OCI-M2 (cell line): Measurements from ENCODE around the gene ARGLU1.

Experiments used
- DNase-seq: peaks from one replicate; lab custom pipeline; 2025; ENCODE audit not compliant: unreplicated experiment; lab: John Stamatoyannopoulos, UW

ARGLU1 gene

DNA sequence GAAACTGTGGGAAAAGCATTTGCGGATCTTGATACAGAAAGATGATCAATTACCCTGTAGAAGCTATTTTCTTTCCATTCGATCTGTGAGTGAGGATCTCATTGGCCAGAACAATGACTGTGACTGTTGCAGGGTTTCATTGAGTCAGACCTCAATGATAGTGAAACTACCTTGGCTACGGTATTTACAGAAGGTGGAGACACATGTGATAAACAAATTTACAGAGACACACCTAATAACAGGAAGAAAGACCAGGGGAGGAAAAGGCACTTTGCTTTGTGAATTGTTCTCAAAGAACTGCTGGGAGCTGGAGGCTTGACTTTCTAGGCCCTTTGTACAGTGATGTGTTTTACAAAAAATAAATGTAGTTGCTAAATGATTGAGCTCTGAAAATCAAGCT lies 19.9 kb upstream of the ARGLU1 start:
- DNase-seq: no peak

DNA sequence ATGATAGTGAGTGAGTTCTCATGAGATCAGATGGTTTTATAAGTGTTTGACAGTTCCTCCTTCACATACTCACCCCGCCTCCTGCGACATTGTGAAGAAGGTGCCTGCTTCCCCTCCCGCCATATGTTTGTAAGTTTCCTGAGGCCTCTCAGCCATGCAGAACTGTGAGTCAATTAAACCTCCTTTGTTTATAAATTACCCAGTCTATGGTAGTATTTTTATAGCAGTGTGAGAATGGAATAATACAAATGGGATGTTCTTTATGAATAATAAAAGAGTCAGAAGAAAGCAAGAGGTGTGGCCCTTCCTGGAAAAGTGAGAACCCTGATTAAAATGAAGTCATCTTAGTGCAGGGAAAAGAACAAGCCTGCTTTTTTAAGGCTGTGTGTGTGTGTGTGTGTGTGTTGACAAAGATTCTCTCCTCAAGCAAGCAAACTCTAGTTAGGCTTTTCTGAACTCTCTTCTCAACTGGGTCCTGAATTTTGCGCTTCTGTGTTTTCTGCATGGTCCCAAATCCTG lies 18.8 kb upstream of the ARGLU1 start:
- DNase-seq: no peak

- DNase-seq: no peak
These were observed 13.3 kb upstream of the ARGLU1 start for GRCh38 chr13:106581225-106581624.

- DNase-seq: no peak
These were observed 8.0 kb upstream of the ARGLU1 start for GRCh38 chr13:106575896-106576295.

DNA sequence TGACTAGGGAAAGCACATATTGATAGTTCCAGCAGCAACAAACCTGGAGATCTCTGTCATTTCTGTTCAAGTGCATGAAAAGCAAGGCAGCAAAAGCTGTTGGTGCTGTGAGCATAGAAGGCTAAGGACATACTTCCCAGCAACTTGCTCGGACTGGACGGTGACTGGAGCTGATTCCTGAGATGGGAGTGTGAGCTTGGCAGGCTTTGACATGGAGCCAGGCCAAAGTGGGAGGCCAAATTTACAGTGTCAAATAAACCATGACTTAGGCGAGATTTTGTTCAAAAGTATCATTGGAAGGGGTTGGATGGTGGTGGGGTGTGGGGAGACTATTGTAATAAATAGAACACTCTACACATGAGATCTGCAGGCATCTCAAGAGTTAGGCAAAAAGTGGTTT lies 5.9 kb upstream of the ARGLU1 start:
- DNase-seq: no peak

DNA sequence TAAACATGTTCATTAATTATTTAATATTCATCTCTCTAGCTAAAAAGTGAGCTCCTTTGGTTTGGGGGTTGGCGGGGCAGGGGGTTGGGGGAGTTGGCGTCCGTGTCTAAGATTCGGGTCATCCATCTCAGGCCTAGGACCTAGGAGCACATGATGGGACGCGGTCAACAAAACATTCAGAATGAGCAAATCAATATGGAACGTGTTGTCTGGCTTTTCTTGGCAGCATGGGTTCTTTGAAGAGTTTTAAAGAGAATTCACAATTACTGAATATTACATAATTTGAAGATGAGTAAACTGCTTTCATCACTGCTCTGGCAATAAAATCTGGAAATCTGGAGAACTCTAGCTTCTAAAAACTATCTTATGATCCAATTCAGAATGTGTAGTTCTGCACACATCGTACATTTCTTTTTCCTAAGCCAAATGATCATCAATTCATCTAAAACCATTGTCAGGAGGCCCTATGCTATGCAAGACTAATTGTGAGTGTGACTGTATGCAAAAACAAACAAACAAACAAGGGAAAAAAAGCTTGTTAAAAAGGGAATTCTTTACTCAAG lies 5.4 kb upstream of the ARGLU1 start:
- DNase-seq: no peak

DNA sequence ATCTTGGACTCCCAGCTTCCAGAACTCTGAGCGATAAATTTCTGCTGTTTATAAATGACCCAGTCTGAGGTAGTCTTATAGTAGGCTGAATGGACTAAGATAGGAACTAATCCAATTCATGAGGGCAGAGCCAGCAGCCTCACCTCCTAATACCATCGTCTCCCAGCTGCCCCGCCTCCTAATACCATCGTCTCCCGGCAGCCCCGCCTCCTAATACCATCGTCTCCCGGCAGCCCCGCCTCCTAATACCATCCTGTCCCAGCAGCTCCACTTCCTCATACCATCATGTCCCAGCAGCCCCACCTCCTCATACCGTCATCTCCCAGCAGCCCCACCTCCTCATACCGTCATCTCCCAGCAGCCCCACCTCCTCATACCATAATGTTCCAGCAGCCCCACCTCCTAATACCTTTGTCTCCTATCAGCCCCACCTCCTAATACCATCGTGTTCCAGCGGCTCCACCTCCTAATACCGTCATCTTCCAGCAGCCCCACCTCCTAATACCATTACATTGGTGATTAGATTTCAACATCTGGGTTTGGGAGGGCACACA lies 2.4 kb upstream of the ARGLU1 start:
- DNase-seq: no peak

DNA sequence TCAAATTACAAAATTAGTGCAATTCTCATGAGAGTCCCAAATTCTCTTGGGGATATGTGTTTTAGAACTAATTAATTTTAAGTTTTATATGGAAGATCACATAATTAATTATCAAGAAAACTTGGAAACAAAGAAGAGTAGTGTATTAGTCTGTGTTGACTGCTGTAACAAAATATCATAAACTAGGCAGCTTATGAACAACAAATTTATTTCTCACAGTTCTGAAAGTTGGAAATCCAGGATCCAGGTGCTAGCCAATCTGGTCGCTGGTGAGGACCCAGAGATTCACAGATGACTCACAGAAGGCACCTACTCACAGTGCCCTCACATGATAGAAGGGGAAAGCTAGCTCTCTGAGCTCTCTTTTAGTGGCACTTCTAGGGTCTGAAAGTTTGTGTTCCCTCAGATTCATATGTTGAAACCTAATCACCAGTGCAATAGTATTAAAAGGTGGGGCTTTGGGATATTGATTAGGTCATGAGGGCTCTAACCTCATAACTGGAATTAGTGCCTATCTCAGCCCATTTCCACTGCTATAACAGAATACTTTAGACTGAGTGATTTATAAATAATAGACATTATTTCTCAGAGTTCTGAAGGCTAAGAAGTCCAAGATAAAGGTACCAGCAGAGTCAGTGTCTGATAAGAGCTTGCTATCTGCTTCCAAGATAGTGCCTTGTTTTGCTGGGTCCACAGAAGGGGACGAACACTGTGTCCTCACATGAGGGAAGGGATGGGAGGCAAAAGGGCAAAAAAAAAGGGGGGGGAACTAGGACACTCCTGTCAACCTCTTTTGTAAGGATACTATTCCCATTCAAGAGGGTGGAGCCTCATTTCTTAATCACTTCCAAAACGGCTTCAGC lies 1.5 kb upstream of the ARGLU1 start:
- no peak for DNase-seq

DNA sequence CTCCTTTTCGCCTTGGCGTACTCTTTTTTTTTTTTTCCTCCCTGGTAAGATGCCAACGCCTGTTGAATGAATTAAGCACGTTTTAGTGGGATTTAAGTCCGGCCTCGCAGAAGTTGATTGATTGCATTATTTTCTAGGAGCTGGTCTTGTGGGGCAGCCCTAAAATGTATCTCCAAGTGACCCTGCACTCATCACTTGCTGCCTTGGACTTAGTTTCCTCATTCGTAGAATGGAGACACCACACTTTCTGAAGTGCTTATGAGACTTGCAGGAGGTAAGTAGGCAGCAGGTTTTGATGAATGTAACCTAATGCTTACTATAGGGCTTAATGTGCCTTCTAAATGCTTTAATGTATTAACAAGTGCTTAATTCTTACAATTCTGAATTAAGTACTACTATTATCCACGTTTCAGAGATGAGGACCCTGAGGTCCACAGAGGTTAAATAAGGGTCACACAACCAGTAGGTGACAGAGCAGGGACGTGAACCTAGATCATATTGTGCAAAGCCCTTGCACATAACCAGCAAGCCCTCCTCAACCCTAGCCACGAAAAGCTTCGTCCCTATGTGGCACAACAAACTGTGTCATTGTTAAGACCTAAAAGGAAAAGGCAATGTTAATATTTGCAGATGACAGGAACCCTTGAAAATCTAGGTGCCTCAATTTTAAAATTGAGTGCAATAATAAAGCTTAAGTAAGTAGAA lies 514 bp upstream of the ARGLU1 start:
- DNase-seq: no peak

DNA sequence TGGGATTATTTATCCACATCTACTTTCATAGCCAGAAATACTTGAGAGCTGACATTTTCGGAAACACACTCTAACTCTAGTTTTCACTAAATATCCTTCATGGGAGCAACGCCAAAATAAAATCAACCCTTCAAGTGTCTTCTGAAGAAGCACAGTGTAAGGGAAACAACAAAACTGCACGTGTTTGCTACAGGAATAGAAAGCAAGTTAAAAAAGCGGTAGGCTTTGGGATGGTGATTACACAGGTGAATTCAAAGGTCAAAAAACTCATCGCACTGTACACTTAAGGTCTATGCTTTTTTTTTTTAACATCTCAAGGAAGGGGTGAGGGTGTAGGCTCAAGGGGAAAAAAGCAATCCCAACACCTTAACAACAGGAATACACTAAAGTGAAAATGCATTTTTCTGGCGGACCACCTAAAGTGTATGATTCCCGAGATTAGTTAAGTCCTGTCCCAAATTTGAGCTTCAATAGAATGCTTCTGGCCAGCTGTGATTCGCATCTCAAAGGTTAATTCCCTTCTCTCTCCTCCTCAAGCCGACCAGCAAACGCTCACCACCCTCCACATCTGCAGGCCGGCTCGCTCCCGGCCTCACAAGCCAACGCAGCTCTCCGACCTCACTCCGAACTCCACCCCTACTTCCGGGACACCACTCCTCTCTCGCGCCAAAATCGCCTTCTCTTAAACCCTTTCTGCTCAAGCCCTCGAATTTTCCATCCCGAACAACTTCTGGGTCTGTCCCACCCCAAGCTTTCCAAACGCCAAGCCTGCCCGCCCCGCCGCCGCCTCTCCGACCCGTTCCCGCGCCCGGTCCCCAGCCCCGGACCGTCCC lies 1.1 kb downstream of the ARGLU1 start:
- DNase-seq: no peak

- DNase-seq: no peak
These were observed 2.7 kb downstream of the ARGLU1 start for GRCh38 chr13:106565127-106565775.

GRCh38 chr13:106562301-106562700 lies 5.6 kb downstream of the ARGLU1 start:
- DNase-seq: no peak

DNA sequence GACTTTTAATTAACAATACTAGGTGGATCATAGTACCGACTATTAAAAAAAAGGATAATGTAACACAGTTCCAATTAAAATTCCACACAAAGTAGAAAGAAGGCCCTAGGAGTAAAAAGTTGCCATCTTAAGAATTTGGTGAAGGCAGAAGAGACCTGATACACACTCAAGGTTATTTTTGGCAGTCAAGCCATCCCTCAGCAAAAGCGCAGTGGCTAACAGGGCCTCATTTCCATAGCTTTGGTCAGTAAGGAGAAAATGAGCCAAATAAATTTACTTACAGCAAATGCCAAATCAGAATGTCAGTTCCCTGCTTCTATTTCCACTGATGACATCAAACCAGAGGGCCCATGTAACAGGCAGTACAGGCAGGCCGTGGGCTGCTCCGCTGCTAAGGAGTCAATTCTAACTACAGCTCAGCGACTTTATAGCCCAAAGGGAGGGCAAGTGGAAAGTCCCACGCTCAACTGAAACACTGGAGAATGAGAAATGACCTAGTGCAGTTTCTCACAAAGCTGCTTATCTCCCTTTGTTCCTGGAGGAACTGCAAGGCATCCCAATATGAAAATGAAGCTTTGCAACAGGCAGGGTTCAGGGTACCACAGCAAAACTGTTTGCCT lies 6.3 kb downstream of the ARGLU1 start:
- no peak for DNase-seq

DNA sequence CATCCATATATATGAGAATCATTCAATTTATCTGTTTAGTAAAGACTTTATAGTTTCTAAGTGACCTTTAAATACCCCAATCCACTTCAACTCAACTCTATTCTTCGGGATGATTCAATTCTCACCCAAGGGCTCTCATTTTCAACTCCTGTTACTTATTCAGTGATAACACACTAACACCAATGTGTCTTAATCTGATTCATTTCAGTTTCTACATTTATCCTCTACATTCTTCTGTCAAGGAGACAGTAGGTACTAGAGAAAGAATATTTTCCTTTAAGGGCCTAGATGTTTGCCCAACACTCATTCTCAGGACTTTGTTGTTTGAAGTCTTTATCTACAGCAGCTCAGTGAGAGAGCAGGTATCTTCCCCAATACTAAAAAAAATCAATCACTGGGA lies 7.1 kb downstream of the ARGLU1 start:
- no peak for DNase-seq

GRCh38 chr13:106558527-106558926 lies 9.4 kb downstream of the ARGLU1 start:
- DNase-seq: no peak

DNA sequence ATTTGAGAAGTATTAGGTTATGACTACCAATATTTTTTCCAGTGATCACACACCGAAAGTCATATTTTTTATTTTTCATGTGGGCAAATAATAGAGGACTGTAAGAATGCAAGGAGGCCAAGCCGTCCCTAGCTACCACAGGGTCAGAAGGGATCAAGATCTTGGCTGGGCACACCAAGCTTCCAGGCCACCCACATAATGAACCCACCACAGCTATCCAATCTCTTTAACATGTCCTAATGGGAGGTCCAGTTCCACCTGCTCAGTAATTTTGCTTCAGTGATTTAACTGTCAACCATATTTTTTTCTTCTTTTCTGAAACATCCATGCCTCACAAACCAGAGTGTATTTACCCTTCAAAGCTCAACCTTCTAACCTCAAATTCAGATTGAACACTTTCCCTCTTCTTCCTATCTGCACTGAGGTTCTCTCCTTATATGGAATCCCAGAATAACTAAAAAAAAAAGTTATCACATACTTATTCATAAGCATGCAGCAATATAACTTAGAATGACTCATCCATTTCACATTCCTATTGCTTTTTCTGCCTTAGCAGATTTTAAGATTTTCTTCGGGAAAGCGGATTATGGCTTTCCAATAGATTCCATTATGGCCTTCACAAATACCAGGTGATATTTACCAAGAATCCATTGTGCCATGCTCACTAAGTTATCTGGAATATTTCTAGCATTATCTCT lies 12.2 kb downstream of the ARGLU1 start:
- DNase-seq: no peak

DNA sequence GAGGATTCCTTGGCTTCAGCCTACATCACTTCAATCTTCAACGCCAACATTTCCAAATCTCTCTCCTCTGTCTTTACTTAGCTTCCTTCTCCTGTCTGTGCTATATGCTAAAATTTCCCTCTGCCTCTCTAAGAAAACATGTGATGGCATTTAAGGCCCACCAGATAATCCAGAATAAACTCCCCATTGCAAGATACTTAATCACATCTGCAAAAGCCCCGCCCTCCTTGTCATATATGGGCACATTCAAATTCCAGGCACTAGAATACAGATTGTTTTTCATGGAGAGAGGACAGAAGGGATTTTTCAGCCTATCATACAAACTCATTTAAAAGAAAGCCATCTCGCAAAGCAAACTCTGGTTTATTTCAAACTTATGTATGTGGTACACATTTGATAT lies 16.2 kb downstream of the ARGLU1 start:
- DNase-seq: no peak

- no peak for DNase-seq
These were observed 16.6 kb downstream of the ARGLU1 start for GRCh38 chr13:106551350-106551749.

- no peak for DNase-seq
These were observed 17.3 kb downstream of the ARGLU1 start for GRCh38 chr13:106550570-106551135.
